Kasumi-1 (cell line): ENCODE data around the gene IFI30.

ENCODE experiments used
- DNase-seq, 2 experiments: peaks; one replicate each; lab custom pipeline; 2025; lab: John Stamatoyannopoulos, UW

The IFI30 gene

GRCh38 chr19:18225702-18226468 is 52.3 kb downstream of the IFI30 start, which contains the start of gene PDE4C:
Gene PDE4C (minus strand): TSS chr19:18226438. CDS start chr19:18226415, 23 bp downstream.
- DNase-seq: no peak

GRCh38 chr19:18226956-18227780 is 53.6 kb downstream of the IFI30 start:
- DNase-seq: no peak
